Colon (tissue), 2 donors: ENCODE results near the gene AFF3.

Experiments used
- FAIRE-seq: peaks from 2 replicates; lab custom pipeline; 2012; peaks lifted over from hg19 to GRCh38; lab: Jason Lieb, UNC
- donor health status: control.
- donor health status: control.

AFF3 gene

DNA sequence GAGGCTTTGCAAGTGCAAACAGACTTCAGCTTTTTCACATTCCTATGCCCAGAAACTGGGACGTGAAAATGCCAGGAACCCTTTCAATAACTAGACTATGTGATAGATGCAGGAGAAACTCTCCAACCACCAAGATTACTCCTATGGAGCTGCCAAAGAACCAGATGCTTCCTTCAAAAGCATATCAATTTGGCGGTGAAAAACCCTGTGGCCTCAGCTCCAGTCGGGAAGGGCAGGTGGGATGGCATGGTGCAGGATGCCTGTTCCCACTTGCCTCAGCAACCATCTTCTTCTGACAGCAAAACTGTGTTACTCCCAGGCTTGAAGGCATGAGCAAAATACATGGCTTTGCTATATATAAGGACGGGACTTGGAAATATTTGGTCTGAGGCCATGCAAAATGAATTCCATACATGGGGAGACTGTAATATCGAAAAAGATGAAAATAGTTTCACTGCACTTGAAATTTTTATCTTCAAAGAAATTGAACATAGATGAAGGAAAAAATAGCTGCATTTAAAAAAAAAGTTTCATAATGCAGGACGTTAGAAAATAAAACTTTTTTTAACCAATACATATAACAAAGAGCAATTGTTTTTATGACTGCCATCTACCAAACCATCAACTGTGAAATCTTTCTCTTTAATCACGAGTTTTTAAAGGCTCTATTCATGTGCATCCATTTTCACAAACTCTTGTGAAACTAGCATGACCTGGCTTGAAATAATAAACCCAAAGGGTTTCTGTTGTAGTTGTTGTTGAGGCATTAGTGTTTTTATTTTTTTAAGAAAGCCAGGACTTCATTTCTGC, 99.1 kb downstream of the AFF3 start:
- no peak for FAIRE-seq

DNA sequence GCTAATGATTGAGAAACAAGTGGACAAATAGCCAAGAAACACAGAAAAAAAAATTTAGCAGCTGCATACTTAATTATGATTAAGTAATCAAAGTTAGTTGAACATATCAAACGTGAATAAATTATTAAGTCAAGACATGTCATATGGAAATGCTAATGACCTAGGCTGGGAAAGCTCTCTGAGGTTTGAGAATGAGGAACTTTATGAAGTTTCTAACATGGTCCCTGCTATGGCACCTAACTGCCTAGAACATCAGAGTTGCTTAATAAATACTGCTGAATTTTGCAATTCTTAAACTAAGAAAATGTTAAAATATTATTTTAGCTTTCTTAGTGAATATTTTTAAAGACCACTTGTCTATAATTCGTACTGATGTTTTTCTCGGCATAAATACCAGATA, 99.8 kb downstream of the AFF3 start:
- no peak for FAIRE-seq

DNA sequence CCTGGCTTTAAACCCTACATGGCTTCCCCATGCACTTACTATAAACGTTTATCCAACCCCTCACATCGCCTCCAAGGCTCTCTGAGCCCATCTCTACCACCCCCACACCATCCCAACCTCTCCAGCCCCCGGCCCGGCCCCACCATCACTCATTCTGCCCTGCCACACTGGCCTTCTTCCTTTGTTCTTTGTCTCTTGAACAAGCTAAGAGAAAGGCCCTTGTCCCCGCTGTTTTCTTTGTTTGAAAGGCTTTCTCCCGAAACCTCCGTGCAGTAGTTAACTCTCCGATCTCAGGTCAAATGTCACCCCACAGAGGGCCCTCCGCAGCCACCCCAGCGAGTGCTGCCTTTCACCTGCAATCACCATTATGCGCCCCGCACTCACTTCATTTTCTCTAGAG, 100.4 kb downstream of the AFF3 start:
- no peak for FAIRE-seq

DNA sequence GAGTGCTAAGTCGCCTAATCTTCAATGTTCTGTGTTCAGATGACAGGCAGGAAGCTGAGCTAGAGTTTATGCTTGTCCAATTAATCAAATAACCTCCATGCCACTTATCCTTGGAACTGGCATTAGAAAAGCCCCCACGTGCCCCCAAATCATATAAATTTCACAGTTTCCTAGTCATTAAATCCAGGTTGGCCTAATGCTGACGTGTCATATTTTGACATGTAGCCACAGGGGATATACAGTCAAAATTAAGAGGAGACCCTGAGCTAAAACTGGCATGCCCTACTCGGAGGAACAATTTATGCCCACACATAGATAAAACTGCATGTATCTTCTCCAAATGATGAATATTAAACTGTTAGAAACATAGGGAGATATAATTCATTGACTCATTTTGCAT, 101.0 kb downstream of the AFF3 start:
- no peak for FAIRE-seq

DNA sequence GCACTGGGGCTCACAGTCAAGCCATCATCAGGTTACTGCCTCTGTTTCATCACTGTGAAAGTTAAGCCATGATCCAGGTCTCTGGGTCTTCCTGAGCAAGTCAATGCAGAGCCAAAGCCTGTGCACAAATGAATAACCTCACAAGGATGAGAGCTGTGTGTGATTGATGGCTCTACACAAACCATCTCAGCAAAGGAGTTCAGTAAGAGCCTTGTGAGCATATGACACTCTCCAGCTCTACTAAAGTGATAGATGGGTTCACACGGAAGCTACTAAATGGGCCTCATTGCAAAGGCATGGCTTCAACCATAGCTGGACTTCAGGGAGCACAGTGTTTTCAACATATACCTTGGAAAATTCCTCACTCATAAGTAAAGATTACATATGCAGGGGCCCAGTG, 101.5 kb downstream of the AFF3 start:
- FAIRE-seq: no peak

DNA sequence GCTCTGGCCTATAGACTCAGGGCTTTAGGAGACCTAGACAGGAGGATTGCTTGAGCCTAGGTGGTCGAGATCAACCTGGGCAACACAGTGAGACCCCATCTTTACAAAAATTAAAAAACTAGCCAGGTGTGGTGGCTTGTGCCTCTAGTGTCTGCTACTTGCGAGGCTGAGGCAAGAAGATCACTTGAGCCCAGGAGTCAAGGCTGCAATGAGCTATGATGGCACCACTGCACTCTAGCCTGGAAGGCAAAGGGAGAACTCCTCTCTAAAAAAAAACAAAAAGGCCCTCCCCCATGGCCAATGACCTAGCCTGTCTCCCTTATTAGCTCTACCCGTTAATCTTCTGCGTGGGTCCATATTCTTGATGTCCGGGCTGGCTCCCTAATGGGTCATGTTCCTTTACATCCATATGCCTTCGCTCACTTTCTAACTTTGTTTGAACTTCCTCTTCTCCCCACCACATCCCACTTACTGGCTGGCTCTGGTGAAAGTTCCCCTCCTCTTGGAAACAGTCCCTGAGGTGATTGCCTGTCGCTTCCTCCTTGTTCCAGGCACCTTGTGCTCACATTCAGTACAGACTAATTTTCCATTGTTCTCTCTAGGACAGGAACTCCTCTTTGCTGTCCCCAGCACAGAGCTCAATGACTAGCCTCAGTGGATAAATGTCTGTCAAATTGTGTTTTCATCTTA, 103.0 kb downstream of the AFF3 start:
- FAIRE-seq: no peak

DNA sequence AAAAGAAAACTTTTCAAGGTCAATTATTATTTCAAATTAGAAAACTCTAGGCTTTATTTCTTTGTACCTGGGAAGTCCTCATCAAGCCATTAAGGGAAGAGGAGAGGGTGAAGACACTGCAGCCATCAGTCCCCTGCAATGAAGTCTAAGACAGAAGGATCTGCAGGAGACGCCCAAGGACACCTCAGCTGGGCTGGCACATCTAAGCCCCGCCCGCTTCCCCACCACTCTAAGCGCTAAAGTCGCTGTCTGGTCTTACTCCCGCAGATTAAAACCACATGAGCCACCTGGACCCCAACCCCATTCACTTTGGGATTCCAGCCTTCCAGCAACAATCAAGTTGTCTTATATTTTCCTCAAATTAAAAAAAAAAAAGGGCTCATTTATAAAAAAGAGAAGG, 104.4 kb downstream of the AFF3 start:
- FAIRE-seq: no peak

DNA sequence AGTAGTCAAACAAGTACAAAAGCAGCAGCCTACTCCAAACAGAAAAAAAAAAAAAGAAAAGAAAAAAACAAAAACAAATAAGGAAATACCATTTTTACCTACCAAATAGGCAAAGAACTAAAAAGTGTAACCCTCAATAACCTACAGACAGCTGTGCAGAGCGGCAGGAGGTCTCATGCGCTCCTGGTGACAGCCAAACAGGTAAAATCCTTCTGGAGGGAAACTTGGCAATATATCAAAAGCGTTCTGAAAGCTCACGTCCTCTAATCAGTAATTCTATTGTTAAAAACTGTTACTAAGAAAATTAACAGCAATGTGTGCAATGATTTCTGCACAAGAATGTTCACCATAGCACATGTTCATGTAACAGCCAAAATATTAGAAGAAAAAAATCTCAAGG, 105.6 kb downstream of the AFF3 start:
- no peak for FAIRE-seq

DNA sequence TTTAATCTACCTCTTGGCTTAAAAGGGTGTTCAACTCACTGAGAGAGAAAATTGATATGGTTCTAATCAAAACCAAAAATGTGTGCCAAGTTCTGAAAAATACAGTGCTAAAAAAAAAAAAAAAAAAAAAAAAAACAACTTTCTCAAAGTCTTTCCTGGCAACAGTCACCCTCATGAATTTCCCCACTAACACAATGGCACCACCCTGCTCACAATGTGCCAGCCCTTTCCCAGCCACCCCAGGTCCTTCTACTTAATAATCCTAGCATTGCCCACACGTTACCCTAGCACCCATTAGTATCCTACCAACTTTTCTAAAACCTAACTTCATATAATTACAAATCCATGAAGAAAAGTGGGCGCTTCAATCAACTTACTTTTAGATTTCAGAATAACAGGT, 106.4 kb downstream of the AFF3 start:
- no peak for FAIRE-seq

DNA sequence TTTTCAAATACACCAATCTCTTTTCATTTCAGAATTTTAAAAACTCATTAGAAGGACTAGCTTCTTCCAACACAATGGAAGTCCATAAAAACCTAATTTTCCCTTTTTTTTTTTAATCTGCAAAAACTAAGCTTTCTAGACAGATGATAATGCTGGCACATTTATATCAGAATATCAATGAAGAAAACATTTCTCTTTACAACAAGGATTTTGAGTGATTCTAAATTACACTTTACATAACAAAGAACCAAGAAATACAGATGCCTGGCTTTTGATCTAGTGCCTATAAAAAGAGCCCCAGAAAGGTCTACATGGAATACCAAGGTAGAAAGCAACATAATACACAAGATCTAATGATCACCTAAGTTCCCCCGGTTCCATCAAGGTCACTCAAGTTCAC, 108.0 kb downstream of the AFF3 start:
- no peak for FAIRE-seq

DNA sequence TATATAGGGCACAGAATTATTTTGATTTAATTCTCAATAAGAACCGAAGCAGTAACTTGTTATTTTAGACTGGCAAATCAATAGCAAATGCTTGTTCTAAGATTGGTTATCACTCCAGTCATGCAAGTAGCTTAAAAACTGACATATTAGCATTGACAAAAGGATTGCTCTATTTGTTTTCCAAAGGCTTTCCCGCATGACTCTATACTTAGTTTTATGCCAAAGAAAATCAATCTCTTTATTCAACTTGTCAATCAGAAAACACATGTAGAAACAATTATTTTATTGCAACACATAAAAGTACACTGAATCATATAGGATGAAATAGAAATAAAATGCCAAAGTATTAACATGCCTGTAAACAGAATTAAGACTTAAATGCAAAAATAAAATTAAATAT, 108.4 kb downstream of the AFF3 start:
- FAIRE-seq: no peak

DNA sequence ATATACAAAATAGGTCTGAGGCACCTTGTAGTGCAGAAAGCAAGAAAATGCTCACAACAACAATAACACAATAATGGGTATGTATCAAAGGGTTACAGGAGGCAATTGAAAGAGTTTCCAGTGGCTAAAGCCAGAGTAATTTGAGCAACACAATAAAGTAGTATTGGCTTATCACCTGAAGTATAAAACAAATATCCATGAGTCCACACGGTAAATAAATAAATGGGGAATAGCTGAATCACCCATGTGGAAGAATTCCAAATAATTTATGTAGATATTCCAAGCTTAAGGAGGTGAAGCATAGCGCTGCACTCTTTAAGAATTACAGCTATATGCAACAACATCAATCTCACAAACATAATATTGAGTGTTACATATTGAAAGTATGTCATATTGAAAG, 110.8 kb downstream of the AFF3 start:
- no peak for FAIRE-seq

DNA sequence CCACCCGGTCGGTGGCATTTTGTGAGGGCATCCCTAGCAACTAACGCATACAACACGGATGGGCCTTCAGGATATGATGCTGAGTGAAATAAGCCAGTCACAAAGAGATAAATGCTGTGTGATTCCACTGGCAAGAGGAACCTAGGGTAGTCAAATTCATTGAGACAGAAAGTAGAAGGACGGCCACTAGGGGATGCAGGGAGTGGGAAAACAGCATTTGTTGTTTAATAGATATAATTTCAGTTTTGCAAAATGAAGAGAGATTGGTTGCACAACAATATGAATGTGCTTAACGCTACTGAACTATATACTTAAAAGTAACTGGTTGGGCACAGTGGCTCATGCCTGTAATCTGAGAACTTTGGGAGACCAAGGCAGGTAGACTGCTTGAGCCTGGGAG, 112.9 kb downstream of the AFF3 start:
- no peak for FAIRE-seq

DNA sequence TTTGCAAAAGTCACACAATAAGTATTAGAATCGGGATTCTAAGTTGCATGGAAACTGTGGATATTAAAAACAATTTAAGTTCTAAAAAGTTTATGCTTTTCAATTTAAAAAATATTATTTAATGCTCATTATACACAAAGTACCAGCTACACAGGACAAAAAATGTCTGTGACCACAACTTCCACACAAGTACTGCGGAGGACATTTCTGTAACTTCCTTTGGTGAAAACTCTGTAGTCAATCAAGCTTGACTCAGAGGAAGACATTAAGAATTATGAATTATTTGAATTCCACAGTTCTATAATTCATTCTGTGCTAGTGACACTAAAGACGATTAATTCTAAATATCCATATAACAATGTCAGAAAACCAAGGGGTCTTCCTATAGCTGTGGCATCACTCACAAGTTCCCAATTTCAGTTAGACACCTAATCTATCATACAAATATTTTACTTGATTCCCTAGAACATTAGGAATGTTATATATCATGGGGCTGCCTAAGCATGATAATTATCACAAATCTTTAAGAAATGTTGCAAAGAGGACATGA, 120.5 kb downstream of the AFF3 start:
- no peak for FAIRE-seq

DNA sequence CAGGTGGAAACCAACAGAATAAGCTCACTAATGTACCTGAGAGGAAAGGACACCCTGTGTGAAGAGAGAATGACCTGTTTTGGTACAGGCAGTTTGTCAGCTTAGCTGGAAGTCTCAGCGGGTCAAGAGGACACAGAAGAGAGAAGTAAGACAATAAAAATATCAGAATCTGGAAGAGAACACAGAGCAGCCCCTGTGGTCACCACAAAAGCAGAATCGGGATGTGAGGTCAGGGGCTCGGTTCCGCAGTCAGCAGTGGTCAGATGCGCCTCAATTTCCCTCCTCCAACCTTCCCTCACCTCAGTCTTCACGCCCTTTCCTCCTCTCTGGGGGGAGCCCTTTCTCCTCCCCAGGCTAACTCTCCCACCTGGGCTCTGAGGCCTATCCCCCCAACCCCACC, 122.9 kb downstream of the AFF3 start:
- FAIRE-seq: no peak

DNA sequence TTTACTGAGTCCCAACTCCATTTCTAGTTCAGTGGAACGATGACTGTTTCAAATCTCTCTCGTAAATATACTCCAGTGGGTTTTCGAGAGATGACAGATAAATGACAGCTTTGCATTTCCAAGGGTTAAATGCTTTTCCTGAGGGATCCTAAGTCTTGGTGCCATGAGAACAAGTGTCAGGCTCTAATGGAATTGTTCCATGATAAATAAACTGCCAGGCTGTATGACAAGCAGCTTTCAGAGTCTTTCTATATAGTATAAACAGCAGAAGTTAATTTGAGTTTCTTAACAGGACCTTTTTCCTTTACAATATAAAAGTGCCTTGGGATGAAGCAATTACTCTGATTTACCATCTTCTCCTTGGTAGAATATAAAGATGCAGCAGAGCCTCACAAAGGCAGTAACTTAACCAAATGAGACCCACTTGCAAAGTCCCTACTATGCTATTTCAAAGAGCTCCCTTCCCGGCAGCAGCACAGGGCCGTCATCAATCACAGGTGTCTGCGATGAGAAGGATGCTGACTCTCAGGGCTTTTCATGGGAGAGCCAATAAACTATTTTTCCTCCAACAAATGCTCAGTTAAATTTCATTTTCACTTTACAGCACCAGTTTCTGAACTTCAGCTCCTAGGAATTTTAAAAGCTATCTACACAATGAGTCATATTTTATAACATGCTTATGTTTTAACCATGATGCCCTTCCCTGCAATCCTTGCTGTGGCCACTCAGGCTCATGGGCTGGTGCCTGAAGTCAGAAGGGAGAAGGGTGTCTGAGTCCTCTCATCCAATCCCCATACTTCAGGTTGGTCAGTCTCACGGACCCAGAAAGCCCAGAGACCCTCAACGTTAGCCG, 123.8 kb downstream of the AFF3 start:
- FAIRE-seq: no peak

DNA sequence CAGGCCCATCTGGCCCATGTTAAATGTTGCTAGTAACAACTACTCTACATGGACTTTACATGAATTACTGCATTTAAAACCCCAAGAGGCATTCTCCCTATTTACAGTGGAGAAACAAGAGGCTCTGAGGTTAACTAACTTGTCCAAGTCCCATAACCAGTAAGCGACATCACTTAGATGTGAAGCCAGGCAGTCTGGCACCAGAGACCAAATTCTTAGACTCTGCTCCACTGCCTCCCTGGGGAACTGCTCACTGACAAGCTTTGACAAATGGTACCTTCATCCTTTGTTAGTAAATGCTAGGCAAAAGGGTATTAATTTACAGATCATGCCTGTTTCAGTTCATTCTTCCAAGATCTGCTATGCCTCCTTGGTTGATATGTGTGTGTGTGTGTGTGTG, 124.8 kb downstream of the AFF3 start:
- FAIRE-seq: no peak

DNA sequence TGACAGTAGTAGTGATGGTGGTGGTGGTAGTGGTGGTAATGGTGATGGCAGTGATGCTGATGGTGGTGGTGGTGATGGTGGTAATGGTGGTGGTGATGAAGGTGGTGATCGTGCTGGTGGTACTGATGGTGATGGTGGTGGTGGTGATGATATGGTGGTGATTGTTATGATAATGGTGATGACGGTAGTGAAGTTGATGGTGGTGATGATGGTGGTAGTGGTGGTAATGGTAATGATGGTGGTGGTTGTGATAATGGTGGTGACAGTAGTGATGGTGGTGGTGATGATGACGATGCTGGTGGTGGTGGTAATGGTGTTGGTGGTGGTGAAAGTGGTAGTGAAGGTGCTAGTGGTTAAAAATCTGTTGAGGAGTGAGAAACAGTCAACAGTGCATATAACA, 125.6 kb downstream of the AFF3 start:
- no peak for FAIRE-seq

DNA sequence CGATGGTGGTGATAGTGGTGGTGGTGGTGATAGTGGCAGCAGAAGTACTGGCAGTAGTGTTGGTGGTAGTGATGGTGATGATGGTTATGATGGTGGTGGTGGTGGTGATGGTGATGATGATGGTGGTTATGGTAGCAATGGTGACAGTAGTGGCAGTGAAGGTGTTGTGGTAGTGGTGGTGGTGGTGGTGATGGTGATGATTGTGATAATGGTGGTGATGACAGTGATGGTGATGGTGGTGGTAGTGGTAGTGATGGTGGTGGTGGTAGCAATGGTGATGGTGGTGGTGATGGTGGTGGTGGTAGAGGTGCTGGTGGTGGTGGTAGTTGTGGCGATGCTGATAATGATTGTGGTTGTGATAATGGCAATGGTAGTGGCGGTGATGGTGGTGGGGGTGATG, 126.5 kb downstream of the AFF3 start:
- no peak for FAIRE-seq

DNA sequence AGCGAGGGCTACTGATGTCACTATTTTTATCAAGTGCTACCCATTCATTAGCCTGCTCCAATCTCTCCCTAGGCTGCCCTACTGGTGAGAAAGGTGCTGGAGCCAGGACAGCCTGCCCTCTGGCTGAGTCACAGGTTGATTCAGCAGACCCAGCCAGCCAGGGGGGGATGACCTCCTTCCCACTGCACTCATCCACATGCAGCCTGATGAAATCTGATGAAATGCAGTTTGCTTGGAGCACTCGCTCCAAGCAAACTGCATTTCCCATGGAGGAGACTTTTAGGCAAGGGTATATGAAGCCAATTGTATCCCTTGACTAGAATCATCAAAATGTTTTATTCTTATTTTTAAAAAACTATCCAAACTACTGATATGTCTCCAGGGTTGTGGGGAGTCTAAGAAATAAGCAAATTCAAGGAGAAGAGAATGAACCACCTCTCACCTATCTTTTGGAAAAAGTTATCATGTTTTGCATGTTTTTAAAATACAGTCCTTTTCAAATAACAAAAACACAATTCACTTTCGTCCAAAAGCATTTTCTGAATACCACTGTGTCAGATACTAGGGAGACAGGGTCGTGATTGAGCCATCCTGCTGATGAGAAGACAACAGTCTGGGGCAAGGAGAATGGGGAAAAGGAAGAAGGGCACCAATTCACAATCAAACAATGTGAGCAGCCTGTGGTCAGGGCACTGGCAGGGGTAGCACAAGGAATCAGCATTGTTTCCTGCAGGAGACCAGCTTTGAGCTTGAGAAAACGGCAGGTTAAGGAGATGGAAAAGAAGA, 128.3 kb downstream of the AFF3 start:
- no peak for FAIRE-seq

DNA sequence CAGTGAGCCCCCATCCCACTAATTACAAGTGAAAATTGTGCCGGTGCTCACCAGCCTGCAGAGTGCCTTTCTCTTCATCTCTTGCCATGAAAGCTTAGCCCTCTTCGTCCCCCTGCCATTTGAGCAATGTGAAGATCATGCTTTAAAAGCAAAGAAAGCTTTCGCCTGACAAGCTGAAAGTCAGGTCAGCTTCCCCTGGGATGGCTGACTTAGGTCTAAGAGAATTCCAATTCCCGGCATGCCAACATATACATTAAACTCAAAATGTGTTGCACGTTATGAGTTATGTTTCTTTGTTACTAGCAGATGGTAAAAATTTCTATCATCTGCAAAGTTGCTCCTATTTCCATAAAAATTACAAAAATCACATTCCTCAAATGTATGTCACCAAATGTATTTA, 129.8 kb downstream of the AFF3 start:
- FAIRE-seq: no peak

DNA sequence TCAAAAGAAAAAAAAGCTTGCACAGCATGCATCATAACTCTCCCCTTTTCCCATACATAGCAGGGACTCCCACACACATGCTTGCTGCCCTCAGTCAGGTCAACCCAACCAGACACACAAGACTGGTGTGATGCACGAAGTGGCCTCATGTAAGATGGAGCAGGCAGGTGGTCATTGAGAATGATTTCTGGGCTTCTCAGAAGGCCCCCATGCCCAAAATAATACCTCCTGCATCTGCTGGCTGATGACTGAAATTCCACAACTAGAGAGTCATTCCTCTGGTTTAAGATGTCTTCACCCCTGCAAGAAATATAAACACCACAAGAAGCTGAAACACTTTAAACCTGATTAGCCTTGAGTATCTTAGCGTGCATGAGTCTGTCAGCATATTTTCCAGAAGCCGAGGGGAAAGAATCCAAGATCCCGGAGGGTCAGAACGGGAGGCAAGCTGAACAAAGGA, 131.1 kb downstream of the AFF3 start:
- no peak for FAIRE-seq
